IPS DF 19.7 (cell line): Measurements from ENCODE around the gene CCDC57.

Source experiments
- DNase-seq: peaks from one replicate; pipeline ENCODE4 v3.0.0-alpha.2; 2013; ENCODE audit warnings: low read depth, low spot score

The CCDC57 gene

DNA sequence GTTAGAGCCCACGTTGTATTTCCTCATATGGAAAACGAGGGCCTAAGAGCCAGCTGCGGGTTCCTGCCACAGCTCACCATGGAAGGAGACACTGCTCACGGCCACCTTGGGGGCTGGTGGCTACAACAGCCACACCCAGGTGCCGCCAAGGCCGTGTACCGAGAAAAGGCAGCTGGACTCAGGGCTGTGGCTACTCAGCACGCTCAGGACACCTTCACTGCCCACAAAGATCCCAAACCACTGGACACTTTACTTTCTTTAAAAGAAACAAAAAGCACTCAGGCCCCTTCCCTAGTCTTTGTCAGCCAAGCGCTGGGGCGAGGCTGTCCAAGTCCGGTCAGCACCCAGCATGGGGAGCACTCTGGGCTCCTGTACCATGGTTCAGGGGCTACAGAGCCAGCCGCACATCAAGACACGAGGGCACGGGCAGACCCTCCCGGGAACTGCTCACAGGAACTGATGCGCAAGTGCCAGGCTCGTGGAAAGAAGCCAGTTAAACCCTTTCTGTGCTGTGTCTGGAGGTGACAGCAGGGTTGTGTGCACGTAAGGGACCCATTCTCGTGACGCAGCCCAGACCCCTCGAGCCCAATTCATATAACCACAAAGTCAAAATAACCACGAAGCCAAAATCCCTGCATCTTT, 34.7 kb upstream of the CCDC57 start:
- DNase-seq: no peak

DNA sequence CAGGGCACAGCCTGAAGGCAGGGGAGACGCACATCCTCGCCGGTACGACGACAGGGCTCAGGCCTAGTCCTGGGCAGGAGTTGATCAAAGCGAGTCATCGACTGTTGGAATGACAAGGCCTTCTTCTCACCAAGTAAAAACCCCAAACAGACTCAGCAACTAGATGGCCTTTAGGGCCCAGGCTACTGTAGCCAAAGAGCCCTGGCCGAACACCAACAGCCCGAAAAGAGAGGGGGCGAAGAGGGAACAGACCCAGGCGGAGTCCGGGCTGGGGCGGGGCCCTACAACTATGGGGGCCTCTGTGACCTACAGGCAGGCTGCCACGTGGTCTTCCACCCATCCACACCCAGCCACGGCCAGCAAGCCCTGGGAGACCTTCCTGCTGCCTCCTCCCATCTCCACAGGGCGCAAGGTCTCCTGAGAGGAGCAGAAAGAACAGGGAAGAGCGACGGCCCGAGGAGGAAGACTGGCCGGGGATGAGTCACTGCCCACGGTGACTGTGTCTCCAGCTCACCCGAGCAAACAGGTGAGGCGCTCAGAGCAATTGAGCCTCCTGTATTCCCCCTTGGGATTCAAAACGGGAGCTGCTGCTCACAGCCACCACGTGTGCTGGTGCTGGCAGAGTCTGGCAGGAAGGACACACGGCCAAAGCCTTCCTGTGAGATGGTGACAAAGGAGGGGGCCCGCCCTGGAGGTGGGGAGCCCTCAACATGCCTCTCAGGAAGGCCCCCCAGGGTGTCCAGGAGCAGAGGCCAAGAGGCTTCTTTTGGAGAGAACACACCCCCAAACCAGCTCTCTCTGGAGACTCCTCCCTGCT, 33.9 kb upstream of the CCDC57 start:
- DNase-seq: no peak

DNA sequence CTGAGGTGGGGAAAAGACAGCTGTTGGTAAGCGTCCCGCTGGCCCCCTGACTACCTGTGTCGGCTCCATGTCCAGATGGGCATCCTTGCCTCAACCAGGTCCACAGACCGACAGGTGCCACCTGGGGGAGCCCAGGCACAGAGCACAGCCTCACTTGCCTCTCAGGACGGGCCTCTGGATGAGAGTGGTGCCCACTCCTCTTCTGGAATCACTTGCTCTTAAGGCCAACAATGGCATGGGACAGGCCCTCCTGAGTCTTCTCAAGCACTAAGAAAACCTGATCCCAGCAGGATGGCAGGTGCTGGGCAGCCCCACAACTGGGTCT, 33.4 kb upstream of the CCDC57 start:
- DNase-seq: no peak

DNA sequence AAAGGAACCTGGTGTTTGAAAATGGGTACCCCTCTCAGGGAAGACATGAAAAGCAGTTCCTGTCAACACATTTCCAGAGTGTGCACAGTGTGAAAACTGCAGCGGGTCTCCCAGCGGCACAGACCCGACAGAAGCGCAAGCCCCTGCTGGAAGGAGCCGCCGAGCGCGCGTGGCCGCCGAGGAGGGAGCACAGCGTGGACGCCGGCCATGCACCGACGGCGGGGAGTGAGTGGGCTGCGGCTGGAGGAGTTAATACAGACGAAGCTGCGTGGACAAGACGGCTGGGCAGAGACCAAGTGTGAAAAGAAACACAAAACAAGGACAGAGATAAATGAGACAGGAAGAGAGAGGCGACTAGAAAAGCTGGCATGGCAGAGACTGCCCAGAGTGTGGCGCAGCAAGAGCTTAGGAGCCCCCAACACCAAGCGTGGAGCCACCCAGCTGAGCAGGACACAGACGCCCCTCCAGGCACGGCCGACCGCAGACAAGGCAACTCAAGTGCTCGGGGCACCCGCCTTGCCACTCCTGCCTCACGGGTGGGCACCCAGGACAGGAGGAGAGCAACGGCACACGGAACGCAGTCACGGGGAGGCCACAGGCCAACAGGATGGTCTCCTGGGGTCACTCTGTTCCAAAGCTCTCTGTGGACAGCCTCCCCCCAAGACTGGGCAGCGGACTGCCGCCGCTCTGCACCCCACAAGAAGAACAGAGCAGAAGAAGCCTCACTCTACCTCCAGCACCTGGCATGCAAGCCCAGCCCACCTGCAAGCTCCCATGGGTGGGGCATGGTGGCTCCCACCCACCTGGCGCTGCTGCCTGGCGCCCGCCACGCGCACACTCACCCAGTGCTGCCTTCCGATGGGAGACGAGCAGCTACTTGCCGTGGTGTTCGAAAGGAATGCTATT, 32.7 kb upstream of the CCDC57 start:
- no peak for DNase-seq

DNA sequence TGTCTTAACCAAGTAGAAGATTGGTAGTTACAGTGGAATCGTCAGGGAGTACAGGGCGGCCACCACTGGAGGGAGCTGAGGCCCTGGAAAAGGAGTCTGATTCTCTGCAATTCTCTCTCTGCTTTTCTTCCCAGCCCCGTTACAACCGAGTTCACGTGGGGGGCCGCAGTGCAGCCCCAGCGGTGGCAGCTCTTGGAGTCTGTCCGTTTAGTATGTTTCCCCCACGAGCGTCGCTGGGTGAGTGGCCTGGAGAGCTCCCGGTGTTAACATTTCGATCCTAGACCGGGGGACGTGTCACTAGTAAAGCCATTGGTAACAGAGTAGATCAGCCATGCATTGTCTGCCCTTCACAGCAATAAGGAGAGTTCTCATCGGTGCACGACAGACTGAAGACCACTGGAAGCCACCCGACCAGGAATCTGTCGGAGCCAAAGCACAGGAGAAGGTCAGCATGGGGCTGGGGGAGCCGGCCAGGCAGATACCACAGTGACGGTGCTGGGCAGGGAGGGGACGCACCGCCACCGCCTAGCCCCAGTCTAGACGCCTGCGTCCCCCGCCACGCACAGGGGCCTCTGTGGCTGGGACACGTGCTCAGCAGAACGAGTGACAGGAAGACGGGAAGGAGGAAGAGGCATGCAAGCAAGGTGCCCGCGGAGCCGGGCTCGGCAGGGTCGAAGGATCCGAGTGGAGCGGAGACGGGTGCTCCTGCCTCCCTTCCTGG, 31.9 kb upstream of the CCDC57 start:
- no peak for DNase-seq

DNA sequence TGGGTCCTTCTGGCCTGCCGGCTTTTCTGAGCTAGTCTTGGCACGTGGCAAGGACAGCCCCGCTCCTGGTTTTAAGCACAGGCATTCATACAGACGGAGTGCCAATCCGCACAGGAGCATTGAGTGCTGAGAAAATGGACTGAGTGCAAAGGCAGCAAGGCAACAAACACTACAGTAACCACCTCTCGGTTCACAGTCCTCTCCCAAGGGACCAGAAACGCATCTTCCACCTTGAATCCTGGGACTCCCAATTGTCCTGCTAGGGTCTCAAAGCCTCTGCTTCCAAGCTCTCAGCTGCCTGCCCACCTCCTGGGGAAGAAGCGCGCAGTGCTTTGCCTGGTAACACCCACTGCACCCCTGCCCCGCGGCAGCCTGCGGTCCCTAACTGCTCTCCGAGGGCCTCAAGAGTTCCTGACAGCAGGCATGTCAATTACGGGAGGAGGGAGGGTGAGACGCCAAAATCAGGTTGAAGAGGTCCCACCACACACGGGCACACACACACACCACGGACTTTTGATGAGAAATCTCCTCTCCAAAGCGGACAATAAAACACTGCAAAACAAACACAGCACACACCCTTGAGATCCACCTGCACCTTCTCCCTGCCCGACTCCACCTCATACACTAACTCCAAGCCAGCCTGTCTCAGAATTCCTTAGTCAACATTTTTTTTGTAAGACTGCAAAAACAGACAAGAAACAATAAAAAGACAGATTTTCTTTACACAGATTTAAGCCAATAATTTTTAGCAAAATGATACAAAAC, 31.2 kb upstream of the CCDC57 start:
- DNase-seq: no peak

DNA sequence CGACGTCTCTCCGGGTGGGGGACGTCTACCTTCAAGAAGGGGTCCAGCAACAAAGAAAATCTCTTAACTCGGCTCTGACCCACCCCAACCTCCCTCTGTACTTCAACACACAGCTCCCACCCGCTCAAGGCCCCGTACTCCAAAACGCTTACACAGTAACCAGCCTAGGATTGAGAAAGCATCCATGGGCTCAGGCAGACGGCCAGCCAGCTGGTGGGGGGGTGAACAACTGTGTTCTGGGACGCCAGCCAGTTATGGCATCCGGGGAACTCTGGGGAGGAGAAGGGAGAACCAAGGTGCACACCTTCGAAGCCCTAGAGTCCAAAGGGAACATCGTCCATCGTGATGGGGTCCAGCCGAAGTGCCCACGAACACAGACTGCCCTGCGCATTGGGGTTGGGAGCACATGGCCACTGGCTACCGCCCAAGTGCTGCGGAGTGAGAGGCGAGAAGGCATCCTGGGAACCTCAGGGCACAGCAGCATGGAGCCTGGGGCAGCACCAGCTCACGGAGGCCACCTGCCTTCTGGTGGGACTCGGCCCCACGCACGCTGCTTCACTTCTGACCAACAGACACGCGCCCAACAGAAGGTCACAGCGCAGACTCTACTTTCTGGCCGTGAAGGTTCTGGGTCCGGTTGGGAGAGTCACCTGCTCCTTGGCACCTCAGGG, 30.5 kb upstream of the CCDC57 start:
- DNase-seq: no peak

DNA sequence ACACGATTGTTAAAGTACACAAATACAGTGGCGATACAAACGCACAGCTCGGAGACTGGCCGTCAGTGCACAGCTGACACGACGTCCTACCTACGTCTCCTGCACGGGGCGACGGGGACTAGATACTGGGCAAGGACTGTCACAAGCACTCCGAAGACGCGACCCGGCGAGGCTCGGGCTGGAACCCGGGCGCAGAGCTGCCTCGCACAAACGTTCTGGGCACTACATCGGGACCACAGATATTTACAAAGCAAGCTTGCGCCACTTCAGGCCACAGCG, 30.0 kb upstream of the CCDC57 start:
- DNase-seq: no peak

DNA sequence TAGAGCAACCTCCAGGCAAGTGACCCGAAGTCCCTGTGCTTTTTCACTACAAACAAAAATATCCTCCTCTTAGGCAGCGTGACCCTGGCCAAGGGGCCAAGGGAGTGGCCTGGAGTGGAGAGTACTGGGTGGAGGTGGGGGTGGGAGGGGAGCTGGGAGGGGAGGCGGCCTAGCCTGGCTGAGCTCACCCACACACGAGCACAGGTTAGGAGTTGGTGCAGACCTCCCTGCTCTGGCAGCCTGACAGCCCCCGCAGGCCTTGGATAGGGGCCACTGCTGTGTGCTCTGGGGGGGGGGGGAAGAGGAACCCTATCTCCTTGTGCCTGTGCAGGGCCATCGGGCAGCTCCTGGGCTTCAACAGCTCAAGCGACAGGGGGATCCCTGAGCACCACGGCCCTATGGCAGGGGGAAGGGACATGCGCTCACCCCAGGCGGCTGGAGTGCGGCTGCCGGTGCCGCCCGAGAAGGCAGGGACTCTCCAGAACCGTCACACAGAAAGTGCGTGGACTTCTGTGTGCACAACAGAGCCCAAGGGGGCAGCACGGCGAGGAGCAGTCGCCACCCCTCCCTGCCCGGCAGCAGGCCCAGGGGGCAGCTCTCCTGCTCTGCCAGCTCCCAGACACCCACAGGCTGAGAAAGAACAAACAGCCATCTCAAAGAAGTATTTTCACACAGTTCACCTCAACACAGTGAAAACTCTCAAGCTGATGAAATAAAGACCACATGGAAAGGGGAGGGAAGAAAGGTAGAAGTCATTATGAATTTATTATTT, 29.5 kb upstream of the CCDC57 start:
- no peak for DNase-seq

DNA sequence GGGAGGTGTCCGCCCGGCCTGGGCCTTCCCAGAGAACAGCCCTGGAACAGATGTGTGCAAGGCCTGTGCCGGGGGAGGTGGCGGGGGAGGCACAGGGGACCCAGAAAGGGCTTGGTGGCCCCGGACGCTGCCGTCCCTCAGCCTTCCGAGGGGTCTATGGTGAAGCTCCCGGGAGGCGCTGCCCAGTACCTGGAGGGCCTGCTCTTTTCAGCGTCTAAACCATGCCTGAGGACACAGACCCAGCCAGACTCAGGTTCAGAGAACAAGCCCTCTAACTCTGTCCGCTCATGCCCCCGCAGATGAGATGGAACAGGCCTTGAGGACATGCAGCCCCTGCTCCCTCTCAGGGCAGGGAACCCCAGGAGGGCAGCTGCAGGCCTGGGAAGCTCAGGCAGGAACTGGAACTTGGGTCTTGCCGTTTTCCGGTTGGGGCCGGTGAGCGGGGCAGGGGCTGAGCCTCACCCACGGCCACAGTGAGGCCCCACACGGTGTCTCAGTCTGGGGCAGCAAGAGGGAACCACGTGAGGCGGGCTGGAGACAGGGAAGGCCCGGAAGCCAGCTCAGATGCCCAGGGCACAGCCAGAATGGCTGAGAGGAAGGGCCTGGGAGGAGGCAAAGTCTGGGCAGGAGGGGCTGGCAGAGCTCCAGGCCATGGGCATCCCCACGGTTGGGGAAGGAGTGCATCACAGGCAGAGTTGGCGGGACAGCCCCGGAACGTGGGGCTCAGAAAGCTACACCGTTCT, 28.7 kb upstream of the CCDC57 start:
- no peak for DNase-seq

DNA sequence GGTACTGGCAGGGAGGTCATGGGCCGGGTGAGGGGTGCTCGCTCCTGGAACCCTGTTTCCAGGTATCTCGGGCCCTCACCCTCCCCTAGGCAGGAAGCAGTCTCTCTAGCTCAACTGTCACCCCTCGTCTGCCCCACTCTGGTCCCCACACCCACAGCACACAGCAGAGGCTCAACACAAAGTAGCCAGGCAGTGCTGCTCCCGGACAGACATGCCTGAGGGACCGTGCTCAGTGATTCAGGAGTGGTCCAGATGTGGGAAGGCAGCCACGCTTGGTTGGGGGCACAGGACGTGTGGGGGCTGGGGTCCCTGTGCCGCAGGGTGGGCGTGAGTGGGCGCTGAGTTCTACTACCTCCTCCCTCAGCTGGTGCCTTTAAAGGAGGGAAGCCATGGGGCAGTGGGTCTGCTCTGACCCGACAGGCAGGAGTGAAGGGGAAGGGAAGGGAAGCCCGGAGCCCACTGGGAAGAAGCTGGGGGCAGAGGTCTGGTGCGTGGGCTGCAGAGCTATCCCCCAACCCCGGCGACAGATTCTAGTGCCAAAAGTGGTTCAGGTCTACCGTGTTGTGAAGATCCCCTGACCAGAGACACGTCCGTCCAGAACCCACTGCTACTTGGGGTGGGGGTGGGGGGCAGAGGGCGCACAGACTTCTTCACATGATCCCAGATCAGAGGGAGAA, 28.0 kb upstream of the CCDC57 start:
- no peak for DNase-seq

DNA sequence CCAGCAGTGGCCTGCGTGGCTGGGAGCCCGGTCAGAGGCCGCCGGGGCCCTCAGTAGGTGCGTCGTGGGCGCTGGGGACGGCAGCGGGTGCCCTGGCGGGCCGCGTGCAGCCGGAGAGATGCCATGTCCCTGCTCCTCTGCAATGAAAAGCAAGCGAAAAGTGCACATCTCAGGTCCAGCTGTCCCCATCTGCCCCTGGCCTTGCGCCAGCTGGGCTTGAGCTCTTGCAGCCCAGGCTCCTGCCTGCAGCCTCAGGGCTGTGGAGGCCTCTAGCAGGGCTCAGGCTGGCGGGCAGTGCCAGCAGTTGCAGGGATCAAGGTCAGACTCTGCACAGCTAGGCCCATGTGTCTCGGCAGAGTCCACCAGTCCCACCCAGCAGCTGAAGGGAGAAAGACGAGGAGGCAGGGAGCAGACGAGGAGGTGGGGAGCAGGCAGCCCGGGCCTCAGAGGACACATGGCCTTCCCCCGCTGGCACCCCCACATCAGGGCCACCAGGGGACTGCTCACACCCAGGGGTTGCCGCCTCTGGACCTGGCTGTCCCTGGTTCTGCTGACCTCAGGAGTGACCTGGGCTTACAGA, 27.4 kb upstream of the CCDC57 start:
- DNase-seq: no peak

DNA sequence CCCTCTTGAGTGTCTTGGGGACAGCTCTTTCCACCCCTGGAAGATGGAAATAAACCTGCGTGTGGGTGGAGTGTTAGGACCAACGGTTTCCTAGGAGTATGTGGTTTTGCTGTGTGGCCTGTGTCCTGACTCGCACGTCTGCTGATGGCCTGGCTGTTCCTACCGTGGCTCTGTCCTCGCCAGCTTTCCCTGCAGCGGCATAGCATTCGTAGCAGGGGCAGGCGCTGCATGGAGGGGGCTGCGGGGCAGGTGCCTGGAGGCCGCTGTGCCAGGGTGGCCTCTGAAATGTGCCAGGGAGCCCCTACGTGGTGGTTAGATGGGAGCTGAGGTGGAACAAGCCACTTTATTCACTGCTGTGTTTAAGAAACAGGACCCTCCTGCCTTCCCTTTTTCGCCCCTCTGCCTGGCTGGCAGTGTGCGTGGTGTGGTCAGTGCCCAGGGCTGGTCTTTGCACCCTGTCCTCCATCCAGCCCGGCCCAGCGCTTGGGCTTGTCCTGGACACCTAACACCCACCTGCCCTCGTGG, 26.8 kb upstream of the CCDC57 start:
- DNase-seq: no peak

DNA sequence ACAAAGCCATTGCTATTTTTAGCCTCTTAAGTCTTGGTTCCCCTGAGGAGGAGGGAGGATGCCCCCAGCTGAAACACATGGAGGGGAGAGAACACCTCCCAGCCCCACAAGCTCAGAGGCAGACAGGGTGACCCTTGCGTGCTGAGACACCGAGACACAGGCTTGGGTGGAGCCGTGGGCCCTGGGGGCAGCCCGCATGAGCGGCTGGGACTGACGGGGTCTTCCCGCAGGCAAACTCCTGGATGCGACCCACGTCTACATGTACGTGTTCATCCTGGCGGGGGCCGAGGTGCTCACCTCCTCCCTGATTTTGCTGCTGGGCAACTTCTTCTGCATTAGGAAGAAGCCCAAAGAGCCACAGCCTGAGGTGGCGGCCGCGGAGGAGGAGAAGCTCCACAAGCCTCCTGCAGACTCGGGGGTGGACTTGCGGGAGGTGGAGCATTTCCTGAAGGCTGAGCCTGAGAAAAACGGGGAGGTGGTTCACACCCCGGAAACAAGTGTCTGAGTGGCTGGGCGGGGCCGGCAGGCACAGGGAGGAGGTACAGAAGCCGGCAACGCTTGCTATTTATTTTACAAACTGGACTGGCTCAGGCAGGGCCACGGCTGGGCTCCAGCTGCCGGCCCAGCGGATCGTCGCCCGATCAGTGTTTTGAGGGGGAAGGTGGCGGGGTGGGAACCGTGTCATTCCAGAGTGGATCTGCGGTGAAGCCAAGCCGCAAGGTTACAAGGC, 26.0 kb upstream of the CCDC57 start:
- no peak for DNase-seq

DNA sequence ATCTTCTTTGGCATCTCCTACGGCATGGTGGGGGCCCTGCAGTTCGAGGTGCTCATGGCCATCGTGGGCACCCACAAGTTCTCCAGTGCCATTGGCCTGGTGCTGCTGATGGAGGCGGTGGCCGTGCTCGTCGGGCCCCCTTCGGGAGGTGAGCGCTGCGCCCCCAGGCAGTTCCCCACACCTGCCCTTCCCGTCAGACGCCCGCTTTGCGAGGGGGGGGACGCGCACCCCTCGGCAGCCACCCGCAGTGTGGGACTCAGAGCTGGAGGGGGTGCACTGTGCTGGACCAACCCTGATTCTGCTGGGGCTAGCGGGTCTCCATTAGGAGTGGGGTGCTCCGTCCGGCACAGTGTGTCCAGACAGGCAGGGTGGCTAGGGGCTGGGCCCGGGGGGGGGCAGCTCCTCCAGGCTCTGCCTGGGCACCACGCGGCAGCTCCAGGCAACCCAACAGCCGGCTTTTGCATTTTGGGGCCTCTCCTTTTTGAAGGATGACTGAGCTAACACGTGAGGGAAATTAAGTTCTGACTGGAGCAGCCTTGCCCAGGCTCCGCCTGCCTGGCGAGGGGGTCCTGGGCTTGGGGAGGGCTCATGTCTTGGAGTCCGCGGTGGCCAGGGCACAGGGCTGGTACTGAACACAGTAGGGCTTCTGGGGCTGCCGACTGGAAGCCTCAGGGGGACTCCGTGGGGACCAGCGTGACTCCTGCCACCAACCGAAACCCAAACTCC, 25.3 kb upstream of the CCDC57 start:
- DNase-seq: no peak

DNA sequence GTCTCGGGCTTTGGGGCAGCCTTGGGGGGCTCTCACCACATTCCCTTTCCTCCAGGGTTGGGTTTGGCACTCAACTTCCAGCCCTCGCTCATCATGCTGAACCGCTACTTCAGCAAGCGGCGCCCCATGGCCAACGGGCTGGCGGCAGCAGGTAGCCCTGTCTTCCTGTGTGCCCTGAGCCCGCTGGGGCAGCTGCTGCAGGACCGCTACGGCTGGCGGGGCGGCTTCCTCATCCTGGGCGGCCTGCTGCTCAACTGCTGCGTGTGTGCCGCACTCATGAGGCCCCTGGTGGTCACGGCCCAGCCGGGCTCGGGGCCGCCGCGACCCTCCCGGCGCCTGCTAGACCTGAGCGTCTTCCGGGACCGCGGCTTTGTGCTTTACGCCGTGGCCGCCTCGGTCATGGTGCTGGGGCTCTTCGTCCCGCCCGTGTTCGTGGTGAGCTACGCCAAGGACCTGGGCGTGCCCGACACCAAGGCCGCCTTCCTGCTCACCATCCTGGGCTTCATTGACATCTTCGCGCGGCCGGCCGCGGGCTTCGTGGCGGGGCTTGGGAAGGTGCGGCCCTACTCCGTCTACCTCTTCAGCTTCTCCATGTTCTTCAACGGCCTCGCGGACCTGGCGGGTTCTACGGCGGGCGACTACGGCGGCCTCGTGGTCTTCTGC, 24.6 kb upstream of the CCDC57 start:
- DNase-seq: no peak
